GM12865 (cell line): Measurements from ENCODE around the gene TMEM121B.

ENCODE experiments used
- DNase-seq: peaks from one replicate; pipeline ENCODE4 v3.0.0; 2010; ENCODE audit warnings: low read depth
- H3K4me3 ChIP-seq: 2 replicates; pipeline ENCODE4 v1.5.1; 2011; ENCODE audit warnings: mild to moderate bottlenecking, low read depth, low read length, control low read depth
- TF ChIP-seq, protein P1 (sequence below): IDR thresholded peaks from 2 replicates; pipeline ENCODE4 v1.5.1; 2011; ENCODE audit warnings: low read length, control low read depth, low read depth, inconsistent platforms; ENCODE audit not compliant: insufficient read depth; ENCODE audit errors: missing control alignments

Gene TMEM121B

DNA sequence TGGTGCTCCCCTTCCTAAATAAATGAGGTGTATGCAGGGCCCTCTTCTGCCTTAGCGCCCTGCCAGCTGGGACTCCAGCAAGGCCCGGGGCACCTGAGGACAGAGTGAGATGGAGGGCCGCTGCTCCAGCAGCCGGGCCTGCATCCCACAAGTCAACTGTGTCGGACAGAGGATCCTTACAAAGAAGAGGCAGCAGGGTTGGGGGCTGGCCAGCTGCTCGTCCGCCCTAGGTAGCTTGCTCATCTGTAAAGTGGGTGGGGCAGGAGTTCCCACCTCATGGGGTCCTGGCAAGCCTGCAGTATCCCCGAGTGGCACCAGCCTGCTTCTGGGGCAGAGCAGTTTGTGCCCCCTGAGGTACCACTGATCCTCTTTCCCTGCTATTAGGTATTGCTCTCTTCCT lies 7.6 kb downstream of the TMEM121B start:
- DNase-seq: no peak
- TF ChIP-seq, protein P1, sequence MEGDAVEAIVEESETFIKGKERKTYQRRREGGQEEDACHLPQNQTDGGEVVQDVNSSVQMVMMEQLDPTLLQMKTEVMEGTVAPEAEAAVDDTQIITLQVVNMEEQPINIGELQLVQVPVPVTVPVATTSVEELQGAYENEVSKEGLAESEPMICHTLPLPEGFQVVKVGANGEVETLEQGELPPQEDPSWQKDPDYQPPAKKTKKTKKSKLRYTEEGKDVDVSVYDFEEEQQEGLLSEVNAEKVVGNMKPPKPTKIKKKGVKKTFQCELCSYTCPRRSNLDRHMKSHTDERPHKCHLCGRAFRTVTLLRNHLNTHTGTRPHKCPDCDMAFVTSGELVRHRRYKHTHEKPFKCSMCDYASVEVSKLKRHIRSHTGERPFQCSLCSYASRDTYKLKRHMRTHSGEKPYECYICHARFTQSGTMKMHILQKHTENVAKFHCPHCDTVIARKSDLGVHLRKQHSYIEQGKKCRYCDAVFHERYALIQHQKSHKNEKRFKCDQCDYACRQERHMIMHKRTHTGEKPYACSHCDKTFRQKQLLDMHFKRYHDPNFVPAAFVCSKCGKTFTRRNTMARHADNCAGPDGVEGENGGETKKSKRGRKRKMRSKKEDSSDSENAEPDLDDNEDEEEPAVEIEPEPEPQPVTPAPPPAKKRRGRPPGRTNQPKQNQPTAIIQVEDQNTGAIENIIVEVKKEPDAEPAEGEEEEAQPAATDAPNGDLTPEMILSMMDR: no peak
- H3K4me3 ChIP-seq: no peak overlapping the region

DNA sequence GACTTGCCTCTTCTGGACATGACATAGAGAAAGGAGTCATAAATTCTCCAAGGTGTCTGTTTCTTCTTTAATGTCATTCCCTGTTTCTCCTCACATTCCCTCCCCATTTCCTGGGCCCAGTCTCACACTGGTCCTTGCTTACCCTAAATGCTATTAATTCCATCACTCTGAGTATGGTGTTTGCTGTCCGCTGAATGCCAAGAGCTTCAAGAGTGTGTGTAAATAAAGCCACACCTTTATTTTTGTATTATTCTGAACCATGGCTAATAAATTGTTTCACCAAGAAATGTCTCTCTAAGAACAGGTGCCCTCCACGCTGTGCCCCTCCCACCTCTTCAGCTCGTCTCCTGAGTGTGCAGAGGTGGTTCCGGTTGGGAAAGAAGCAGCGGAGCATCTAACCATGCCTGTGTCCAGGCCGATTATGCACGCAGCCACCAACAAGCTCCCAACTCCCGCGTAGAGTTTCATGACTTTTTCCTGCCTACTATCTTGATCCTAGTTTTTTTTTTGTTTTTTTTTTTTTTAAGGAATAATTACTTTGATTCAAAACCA lies 8.6 kb downstream of the TMEM121B start:
- DNase-seq: no peak
- no peak overlapping the region for H3K4me3 ChIP-seq
- TF ChIP-seq, protein P1: no peak

DNA sequence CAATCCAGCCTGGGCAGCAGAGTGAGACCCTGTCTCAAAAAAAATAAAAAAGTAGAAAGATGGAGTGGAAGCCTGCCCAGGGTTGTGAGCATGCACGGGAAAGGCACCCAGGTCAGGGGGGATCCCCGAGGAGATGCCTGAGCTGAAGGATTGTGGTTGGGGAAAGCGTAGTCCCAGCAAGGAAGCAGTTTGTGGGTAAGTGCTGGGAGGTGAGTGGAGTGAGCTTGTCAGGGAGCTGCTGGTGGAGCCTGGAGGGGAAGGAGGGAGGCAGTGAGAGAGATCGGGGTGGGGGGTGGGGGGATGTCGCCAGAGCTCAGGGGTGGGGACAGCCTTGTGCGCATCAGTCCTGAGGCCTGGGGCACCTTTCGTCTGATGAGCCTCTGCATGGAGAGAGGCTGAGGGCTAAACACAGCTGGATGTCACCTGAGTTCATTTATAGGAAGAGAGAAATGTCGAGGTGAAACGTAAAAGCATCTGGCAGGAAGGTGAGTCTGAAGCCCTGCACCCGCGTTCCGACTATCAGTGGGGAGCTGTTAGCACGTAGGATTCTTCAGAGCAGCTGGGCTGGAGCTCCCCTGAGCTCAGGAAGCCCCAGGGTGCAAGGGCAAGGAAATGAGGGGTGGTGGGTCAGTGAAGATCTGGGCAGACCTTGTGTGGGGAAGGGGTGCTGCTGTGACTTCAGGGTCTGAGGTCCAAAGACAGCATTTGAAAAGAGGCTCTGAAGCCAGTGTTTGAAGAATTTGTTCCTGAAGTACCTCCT lies 10.2 kb downstream of the TMEM121B start:
- no peak overlapping the region for H3K4me3 ChIP-seq
- DNase-seq: no peak
- TF ChIP-seq, protein P1: no peak

DNA sequence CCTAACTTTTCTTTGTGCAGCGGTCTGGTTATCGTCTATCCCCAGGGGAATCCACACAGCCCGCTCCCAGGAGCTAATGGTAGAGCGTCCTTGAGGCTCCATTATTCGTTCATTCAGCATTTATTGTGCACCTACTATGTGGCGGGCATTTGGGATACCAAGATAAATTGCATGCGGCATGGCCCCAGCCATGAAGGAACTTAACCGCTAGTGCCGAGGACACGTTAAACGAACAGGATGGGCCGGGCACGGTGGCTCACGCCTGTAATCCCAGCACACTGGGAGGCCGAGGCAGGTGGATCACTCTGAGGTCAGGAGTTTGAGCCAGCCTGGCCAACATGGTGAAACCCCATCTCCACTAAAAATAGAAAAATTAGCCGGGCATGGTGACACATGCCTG lies 11.2 kb downstream of the TMEM121B start:
- H3K4me3 ChIP-seq: no peak overlapping the region
- TF ChIP-seq, protein P1: no peak
- DNase-seq: no peak

DNA sequence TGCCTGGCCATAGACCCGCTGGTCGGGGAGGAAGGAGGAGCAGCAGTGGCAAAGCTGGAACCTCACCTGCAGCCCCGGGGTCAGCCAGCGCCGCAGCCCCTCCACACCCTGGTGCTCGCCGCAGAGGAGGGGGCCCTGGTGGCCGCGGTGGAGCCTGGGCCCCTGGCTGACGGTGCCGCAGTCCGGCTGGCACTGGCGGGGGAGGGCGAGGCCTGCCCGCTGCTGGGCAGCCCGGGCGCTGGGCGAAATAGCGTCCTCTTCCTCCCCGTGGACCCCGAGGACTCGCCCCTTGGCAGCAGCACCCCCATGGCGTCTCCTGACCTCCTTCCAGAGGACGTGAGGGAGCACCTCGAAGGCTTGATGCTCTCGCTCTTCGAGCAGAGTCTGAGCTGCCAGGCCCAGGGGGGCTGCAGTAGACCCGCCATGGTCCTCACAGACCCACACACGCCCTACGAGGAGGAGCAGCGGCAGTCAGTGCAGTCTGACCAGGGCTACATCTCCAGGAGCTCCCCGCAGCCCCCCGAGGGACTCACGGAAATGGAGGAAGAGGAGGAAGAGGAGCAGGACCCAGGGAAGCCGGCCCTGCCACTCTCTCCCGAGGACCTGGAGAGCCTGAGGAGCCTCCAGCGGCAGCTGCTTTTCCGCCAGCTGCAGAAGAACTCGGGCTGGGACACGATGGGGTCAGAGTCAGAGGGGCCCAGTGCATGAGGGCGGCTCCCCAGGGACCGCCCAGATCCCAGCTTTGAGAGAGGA lies 11.9 kb downstream of the TMEM121B start:
- TF ChIP-seq, protein P1: no peak
- no peak overlapping the region for H3K4me3 ChIP-seq

DNA sequence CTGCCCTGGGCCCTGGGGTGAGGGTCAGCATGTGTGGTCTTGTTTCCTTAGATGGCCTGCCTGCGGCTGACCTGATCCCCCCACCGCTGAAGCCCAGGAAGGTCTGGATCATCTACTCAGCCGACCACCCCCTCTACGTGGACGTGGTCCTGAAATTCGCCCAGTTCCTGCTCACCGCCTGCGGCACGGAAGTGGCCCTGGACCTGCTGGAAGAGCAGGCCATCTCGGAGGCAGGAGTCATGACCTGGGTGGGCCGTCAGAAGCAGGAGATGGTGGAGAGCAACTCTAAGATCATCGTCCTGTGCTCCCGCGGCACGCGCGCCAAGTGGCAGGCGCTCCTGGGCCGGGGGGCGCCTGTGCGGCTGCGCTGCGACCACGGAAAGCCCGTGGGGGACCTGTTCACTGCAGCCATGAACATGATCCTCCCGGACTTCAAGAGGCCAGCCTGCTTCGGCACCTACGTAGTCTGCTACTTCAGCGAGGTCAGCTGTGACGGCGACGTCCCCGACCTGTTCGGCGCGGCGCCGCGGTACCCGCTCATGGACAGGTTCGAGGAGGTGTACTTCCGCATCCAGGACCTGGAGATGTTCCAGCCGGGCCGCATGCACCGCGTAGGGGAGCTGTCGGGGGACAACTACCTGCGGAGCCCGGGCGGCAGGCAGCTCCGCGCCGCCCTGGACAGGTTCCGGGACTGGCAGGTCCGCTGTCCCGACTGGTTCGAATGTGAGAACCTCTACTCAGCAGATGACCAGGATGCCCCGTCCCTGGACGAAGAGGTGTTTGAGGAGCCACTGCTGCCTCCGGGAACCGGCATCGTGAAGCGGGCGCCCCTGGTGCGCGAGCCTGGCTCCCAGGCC lies 12.7 kb downstream of the TMEM121B start:
- TF ChIP-seq, protein P1: no peak
- H3K4me3 ChIP-seq: no peak overlapping the region
- DNase-seq: no peak

More for the DNA sequence above, 11.9 kb downstream of the TMEM121B start:
- DNase-seq: no peak
